ENCODE data around the gene OSCP1. TPM values are rescaled to one million over a fixed set of nuclear protein-coding genes. Genes with fewer than 3 reads are reported as not detected.
A peak's percentile ranks its signal among the peaks of the same experiment; 100 is the strongest.

The OSCP1 gene
- total and polyA plus RNA-seq, 10 donors, result 0.70 to 3.3 (median 1.4) TPM

DNA sequence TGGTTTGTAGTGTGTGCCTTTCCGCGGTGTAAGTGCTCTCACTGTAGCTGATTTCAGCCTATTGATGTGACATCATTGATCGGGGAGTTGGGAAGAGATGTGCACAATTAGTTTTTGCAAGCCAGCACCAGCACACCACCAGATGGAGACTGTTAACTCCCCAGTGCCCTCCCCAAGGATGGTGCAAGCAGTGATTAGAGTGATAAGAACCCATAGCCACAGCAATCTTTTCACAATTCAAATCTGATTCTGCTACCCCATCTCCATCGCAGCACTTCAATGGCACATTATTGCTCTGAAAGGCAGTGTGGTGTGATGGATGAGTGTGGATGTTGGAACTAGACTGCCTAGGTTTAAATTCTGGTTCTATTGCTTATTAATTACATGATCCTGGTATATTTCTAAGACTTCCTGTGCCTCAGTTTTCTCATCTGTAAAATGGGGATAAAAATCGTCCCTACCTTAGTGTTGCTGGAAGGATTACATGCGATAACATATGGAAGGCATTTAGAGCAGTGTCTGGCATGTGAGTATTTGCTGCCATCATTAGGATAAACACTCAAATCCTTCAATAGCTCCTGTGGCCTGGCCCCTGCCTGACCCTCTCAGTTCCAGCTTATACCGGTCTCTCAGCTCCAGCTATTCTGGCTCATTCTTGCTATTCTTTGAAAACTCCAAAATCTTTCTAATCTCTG is 25.8 kb upstream of the OSCP1 start:
- peaks cover 0 to 7% (median 0%) of the 10 kb centered on the region in 7 donors for H3K27me3 ChIP-seq (replicated peaks in 1 of 7)
- no peak overlapping the region for H3K27ac ChIP-seq
- no peaks in the 10 kb centered on the region for H3K9me3 ChIP-seq
- H3K36me3 ChIP-seq, result peaks cover 0 to 99% (median 2%) of the 10 kb centered on the region in 6 donors
- intact Hi-C loops (cut with DNase I; ENCODE audit: low total_unique reads), result no loop called here
- H3K4me1 ChIP-seq, result peaks cover 0 to 10% (median 2%) of the 10 kb centered on the region in 6 donors
- TF ChIP-seq, protein P1, sequence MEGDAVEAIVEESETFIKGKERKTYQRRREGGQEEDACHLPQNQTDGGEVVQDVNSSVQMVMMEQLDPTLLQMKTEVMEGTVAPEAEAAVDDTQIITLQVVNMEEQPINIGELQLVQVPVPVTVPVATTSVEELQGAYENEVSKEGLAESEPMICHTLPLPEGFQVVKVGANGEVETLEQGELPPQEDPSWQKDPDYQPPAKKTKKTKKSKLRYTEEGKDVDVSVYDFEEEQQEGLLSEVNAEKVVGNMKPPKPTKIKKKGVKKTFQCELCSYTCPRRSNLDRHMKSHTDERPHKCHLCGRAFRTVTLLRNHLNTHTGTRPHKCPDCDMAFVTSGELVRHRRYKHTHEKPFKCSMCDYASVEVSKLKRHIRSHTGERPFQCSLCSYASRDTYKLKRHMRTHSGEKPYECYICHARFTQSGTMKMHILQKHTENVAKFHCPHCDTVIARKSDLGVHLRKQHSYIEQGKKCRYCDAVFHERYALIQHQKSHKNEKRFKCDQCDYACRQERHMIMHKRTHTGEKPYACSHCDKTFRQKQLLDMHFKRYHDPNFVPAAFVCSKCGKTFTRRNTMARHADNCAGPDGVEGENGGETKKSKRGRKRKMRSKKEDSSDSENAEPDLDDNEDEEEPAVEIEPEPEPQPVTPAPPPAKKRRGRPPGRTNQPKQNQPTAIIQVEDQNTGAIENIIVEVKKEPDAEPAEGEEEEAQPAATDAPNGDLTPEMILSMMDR (IDR thresholded peaks at IDR 0.05 in 8 of 11, conservative IDR thresholded peaks at IDR 0.05 in 3 of 11), result no peak
- TF ChIP-seq POLR2A (IDR thresholded peaks at IDR 0.05), result no peak
- no peak for TF ChIP-seq POLR2AphosphoS5 (IDR thresholded peaks at IDR 0.05)
- WGBS, 5 donors, result 85 to 98% (median 90%) methylated on average over 7 of the region's 7 CpGs
- no peak for DNase-seq
- no peak overlapping the region for H3K4me3 ChIP-seq

DNA sequence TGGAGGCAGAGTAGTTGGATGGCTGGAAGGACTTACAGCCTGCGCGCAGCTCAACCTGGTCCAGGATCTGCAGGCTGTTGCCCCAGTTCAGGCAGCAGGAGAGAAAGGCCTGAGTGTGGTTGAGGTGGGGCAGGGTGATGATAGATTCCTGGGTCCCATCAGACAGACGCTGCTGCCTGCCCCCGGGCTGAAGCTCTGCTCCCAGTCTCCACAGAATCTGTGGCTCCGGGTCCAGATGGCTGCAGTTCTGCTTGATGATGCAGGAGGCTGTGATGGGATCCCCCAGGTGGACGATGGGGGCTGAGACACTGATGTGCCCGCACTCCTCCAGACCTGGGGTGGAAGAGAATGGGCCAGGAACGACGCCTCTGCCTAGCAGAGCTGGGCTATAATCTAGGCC is 25.1 kb upstream of the OSCP1 start:
- intact Hi-C loops (cut with DNase I; ENCODE audit: low total_unique reads), result no loop called here

DNA sequence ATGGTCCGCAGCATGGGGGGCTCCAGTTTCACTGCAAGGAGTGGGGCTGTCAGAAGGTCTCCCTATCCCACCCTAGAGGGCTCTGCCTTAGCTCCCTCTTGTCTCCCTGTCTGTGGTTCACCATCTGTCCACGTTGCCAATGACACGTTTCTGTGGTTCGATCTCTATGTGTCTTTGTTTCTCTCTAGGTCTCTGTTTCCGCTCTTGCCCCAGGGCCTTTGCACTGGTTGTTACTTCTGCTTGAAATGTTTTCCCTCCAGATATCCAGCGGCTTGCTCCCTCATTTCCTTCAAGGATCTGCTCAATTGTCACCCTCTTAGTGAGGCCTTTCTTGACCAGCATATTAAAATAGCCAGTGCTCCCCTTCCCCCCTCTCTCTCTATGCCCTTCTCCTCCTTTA is 22.4 kb upstream of the OSCP1 start:
- intact Hi-C loops (cut with DNase I; ENCODE audit: low total_unique reads), result no loop called here
- H3K36me3 ChIP-seq, result peaks cover 0 to 99% (median 7%) of the 10 kb centered on the region in 6 donors

More for the DNA sequence above, 25.1 kb upstream of the OSCP1 start:
- H3K27me3 ChIP-seq (replicated peaks in 1 of 7), result peaks cover 0 to 5% (median 0%) of the 10 kb centered on the region in 7 donors
- no peak overlapping the region for H3K4me3 ChIP-seq
- peak in 1 of 3 donors; percentile 49 for TF ChIP-seq POLR2AphosphoS5 (IDR thresholded peaks at IDR 0.05)
- no peak for TF ChIP-seq POLR2A (IDR thresholded peaks at IDR 0.05)
- H3K4me1 ChIP-seq, result peaks cover 0 to 9% (median 2%) of the 10 kb centered on the region in 6 donors
- peak; percentile 67 for DNase-seq
- peaks cover 0 to 99% (median 2%) of the 10 kb centered on the region in 6 donors for H3K36me3 ChIP-seq
- WGBS, 5 donors, result 83 to 95% (median 87%) methylated on average over 7 to 9 of the region's 9 CpGs
- H3K27ac ChIP-seq, result no peak overlapping the region
- no peaks in the 10 kb centered on the region for H3K9me3 ChIP-seq

DNA sequence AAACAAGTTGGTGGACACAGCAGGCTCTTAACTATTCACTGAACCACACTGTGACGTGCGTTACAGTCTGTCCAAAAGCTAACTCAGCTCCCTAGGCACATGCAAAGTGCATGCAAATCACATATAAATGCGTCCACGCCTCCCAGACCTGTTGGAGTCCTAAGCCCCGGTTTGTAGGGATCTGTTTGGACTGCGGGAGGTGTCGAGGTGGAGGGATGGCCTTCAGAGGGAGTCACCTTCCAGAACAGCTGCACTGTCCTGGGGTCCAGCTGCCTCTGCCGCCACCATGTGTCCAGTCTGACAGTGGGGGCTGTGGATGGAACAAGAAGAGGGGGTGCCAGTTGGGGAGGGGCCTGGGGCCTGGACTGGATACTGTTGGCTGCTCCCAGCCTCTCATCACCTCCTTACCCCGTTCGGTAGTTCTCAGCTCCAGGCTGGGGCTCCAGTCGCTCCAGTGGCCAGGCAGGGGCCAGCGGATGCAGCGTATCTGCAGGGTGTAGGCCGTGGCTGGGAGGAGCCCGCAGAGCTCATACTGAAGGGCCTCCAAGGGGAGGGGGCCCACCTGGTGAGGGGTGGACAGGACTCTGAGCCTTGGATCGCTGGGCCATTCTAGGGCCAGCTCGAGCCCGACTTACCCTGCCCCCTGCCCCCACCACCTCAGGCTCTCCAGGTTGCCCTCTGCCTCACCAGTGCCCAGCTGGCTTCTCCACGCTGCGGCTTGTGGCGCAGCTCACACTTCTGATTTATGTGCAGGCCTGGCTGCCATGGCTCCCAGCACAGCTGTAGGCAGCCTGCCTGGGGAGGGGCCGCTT is 21.8 kb upstream of the OSCP1 start:
- DNase-seq, result peak; percentile 69
- no peak overlapping the region for H3K4me3 ChIP-seq
- no peaks in the 10 kb centered on the region for H3K9me3 ChIP-seq
- WGBS, 5 donors, result 68 to 83% (median 82%) methylated on average over 21 to 22 of the region's 22 CpGs
- H3K27me3 ChIP-seq (replicated peaks in 1 of 7), result no peaks in the 10 kb centered on the region
- H3K27ac ChIP-seq, result no peak overlapping the region
- peaks cover 0 to 6% (median 0%) of the 10 kb centered on the region in 6 donors for H3K4me1 ChIP-seq
- intact Hi-C loops (cut with DNase I; ENCODE audit: low total_unique reads), result no loop called here
- peaks cover 0 to 99% (median 9%) of the 10 kb centered on the region in 6 donors for H3K36me3 ChIP-seq
- TF ChIP-seq POLR2AphosphoS5 (IDR thresholded peaks at IDR 0.05) (peak in 2 of 3 donors; percentile 18 to 72), POLR2A (IDR thresholded peaks at IDR 0.05) (no peak)
- TF ChIP-seq, protein P1 (IDR thresholded peaks at IDR 0.05 in 8 of 11, conservative IDR thresholded peaks at IDR 0.05 in 3 of 11), result no peak

More for the DNA sequence above, 22.4 kb upstream of the OSCP1 start:
- H3K4me1 ChIP-seq, result peaks cover 0 to 6% (median 0%) of the 10 kb centered on the region in 6 donors
- H3K27ac ChIP-seq, result no peak overlapping the region
- TF ChIP-seq POLR2AphosphoS5 (IDR thresholded peaks at IDR 0.05), result no peak
- WGBS, 5 donors, result 80 to 93% (median 85%) methylated on average over 6 of the region's 6 CpGs
- no peaks in the 10 kb centered on the region for H3K9me3 ChIP-seq
- H3K27me3 ChIP-seq (replicated peaks in 1 of 7), result no peaks in the 10 kb centered on the region
- DNase-seq, result no peak
- H3K4me3 ChIP-seq, result no peak overlapping the region

DNA sequence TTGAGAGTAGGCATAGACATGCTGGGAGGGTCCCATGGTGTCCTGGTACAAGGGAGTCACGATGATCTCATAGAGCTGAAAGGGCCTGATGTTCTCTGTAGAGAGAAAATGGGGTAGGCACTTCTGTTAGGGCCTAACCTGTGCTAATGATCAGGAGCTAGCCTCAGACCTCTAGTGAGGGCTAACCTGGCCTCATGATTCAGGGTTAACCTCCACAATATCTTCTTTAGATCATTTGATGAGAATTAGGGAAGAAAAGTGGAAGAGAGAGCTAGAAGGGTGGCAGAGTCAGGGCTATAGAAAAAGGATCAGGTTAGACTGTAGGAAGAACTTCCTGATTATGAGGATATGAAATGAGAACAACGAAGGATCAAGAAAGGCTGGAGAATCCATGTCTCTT is 18.9 kb upstream of the OSCP1 start:
- intact Hi-C loops (cut with DNase I; ENCODE audit: low total_unique reads), result no loop called here
- WGBS, 5 donors, result 63 to 86% (median 85%) methylated on average over 2 of the region's 2 CpGs
- peaks cover 0 to 89% (median 9%) of the 10 kb centered on the region in 6 donors for H3K36me3 ChIP-seq
- H3K9me3 ChIP-seq, result no peaks in the 10 kb centered on the region
- H3K27ac ChIP-seq, result no peak overlapping the region
- no peak overlapping the region for H3K4me3 ChIP-seq
- DNase-seq, result no peak
- H3K27me3 ChIP-seq (replicated peaks in 1 of 7), result no peaks in the 10 kb centered on the region
- TF ChIP-seq POLR2A (IDR thresholded peaks at IDR 0.05), result no peak
- peaks cover 0 to 25% (median 7%) of the 10 kb centered on the region in 6 donors for H3K4me1 ChIP-seq
